HG03354 (cell line): ENCODE results near the gene GCLM.
"Not testable (repeated sequence)": the region's sequence is repeated elsewhere in the genome, so short reads cannot be mapped to it uniquely, and the experiment has no call there.

Experiments used
- ATAC-seq: cut with Tn5 transposase; IDR thresholded peaks from one replicate; pipeline ENCODE4 v1.9.1; 2021; ENCODE audit warnings: mild to moderate bottlenecking; ENCODE audit not compliant: unreplicated experiment, poor library complexity, severe bottlenecking

The GCLM gene

GRCh38 chr1:93900723-93901504, 8.3 kb downstream of the GCLM start:
- no peak for ATAC-seq

GRCh38 chr1:93899543-93900207, 9.6 kb downstream of the GCLM start:
- ATAC-seq, result no peak

GRCh38 chr1:93888900-93889299, 20.3 kb downstream of the GCLM start:
- ATAC-seq, result no peak

GRCh38 chr1:93882269-93882668, 27.0 kb downstream of the GCLM start:
- no peak for ATAC-seq

GRCh38 chr1:93880731-93881130, 28.5 kb downstream of the GCLM start:
- no peak for ATAC-seq

GRCh38 chr1:93878889-93879586, 30.2 kb downstream of the GCLM start, which contains the start of gene DNTTIP2:
Gene DNTTIP2, minus strand, starts transcription at chr1:93879206. Its CDS starts 58 bp downstream, at chr1:93879148.
- peak; percentile 95 for ATAC-seq

- ATAC-seq, result peak; percentile 63
Observed at GRCh38 chr1:93878501-93878888, 30.7 kb downstream of the GCLM start.

GRCh38 chr1:93877529-93877928, 31.7 kb downstream of the GCLM start:
- no peak for ATAC-seq

- ATAC-seq, result no peak
Observed at GRCh38 chr1:93876244-93876643, 33.0 kb downstream of the GCLM start.

GRCh38 chr1:93874025-93874651, 35.1 kb downstream of the GCLM start:
- no peak for ATAC-seq

GRCh38 chr1:93871366-93871765, 37.9 kb downstream of the GCLM start:
- no peak for ATAC-seq

GRCh38 chr1:93869653-93870052, 39.6 kb downstream of the GCLM start:
- ATAC-seq, result no peak

GRCh38 chr1:93868492-93868891, 40.7 kb downstream of the GCLM start:
- not testable (repeated sequence) for ATAC-seq

GRCh38 chr1:93865253-93865652, 44.0 kb downstream of the GCLM start:
- no peak for ATAC-seq

GRCh38 chr1:93864175-93864574, 45.1 kb downstream of the GCLM start:
- ATAC-seq, result no peak

GRCh38 chr1:93857653-93858052, 51.6 kb downstream of the GCLM start:
- not testable (repeated sequence) for ATAC-seq

GRCh38 chr1:93855983-93856382, 53.2 kb downstream of the GCLM start:
- ATAC-seq, result not testable (repeated sequence)

GRCh38 chr1:93853940-93854339, 55.3 kb downstream of the GCLM start:
- ATAC-seq, result no peak

GRCh38 chr1:93851878-93852277, 57.4 kb downstream of the GCLM start:
- no peak for ATAC-seq

- ATAC-seq, result no peak
Observed at GRCh38 chr1:93851327-93851712, 57.9 kb downstream of the GCLM start.
